GM12878 (cell line): ENCODE data around the gene SEC14L1. TPM values are rescaled to one million over a fixed set of nuclear protein-coding genes. Genes with fewer than 3 reads are reported as not detected.
A peak's percentile ranks its signal among the peaks of the same experiment; 100 is the strongest.

Source experiments
- ASH2L ChIP-seq: fragments of 300-600, 200-600 bp; sonication (generic); IDR thresholded peaks from 2 replicates; pipeline ENCODE4 v1.6.1; 2017; ENCODE audit warnings: low read depth, mild to moderate bottlenecking, borderline replicate concordance
- CBFB ChIP-seq: IDR thresholded peaks from 2 replicates; pipeline ENCODE4 v1.6.1; 2016; ENCODE audit warnings: antibody characterized with exemption, low read depth
- CEBPB ChIP-seq, 2 experiments: fragments of 150-350 bp in 1 of 2; IDR thresholded peaks; 2 replicates each; pipeline ENCODE4 v1.6.1; 2012 to 2014; ENCODE audit warnings: low read depth in 2 of 2, low read length in 2 of 2, borderline replicate concordance in 1 of 2, inconsistent platforms in 1 of 2
- EED ChIP-seq: sonication (generic); IDR thresholded peaks from 2 replicates; pipeline ENCODE4 v1.6.1; 2016; ENCODE audit warnings: antibody characterized with exemption, low read depth
- FOXK2 ChIP-seq: fragments of 450-650 bp; IDR thresholded peaks from 2 replicates; pipeline ENCODE4 v1.6.1; 2017; ENCODE audit warnings: mild to moderate bottlenecking, moderate library complexity
- GABPA ChIP-seq: IDR thresholded peaks from 2 replicates; pipeline ENCODE4 v1.6.1; 2014; ENCODE audit warnings: antibody characterized with exemption, low read depth, mild to moderate bottlenecking, inconsistent platforms
- KLF5 ChIP-seq: fragments of 450-650 bp; IDR thresholded peaks from 2 replicates; pipeline ENCODE4 v1.6.1; 2014; ENCODE audit warnings: mild to moderate bottlenecking; ENCODE audit not compliant: partially characterized antibody
- PBX3 ChIP-seq: IDR thresholded peaks from 2 replicates; pipeline ENCODE4 v1.6.1; 2011; ENCODE audit warnings: mild to moderate bottlenecking, low read depth, low read length, moderate library complexity; ENCODE audit not compliant: insufficient replicate concordance
- PML ChIP-seq: IDR thresholded peaks from 2 replicates; pipeline ENCODE4 v1.6.1; 2012; ENCODE audit warnings: low read length, inconsistent platforms
- POLR2A ChIP-seq: IDR thresholded peaks from 2 replicates; pipeline ENCODE4 v1.6.1; 2011; ENCODE audit warnings: low read depth, mild to moderate bottlenecking, low read length
- POLR2AphosphoS2 ChIP-seq: IDR thresholded peaks from 2 replicates; pipeline ENCODE4 v1.6.1; 2011; ENCODE audit warnings: low read depth, mild to moderate bottlenecking, low read length, improper control_type of control experiment, moderate library complexity
- RAD21 ChIP-seq: IDR thresholded peaks from 2 replicates; pipeline ENCODE4 v1.6.1; 2011; ENCODE audit warnings: mild to moderate bottlenecking, low read depth, low read length, moderate library complexity; ENCODE audit not compliant: insufficient read depth
- RAD51 ChIP-seq: fragments of 450-650 bp; IDR thresholded peaks from 2 replicates; pipeline ENCODE4 v1.6.1; 2016; ENCODE audit warnings: moderate library complexity, mild to moderate bottlenecking, inconsistent platforms
- RB1 ChIP-seq: fragments of 450-650 bp; formaldehyde crosslinking; IDR thresholded peaks from 2 replicates; pipeline ENCODE4 v1.6.1; 2017; ENCODE audit warnings: mild to moderate bottlenecking, borderline replicate concordance
- SIN3A ChIP-seq: IDR thresholded peaks from 2 replicates; pipeline ENCODE4 v1.6.1; 2012; ENCODE audit warnings: low read depth, low read length, improper control_type of control experiment
- SMAD5 ChIP-seq: IDR thresholded peaks from 2 replicates; pipeline ENCODE4 v1.6.1; 2016; ENCODE audit warnings: antibody characterized with exemption, low read depth
- SPI1 ChIP-seq: IDR thresholded peaks from 2 replicates; pipeline ENCODE4 v1.6.1; 2011; ENCODE audit warnings: low read depth, mild to moderate bottlenecking, low read length, moderate library complexity, borderline replicate concordance; ENCODE audit not compliant: insufficient read depth
- SRF ChIP-seq, 2 experiments: IDR thresholded peaks; 2 replicates each; pipeline ENCODE4 v1.6.1; 2011; ENCODE audit warnings: low read depth in 2 of 2, low read length in 2 of 2, mild to moderate bottlenecking in 1 of 2, moderate library complexity in 1 of 2
- ZNF622 ChIP-seq: fragments of 450-650 bp; IDR thresholded peaks from 2 replicates; pipeline ENCODE4 v1.6.1; 2017; ENCODE audit warnings: mild to moderate bottlenecking, inconsistent platforms
- polyA plus RNA-seq, 11 experiments: library from polyadenylated mRNA; depleted of rRNA in 4 of 11; unstranded in 6 of 11; stranded (reverse) in 5 of 11; fragments of >200 nt; fragmentation: Nextera tagmentation in 4 of 11; fragmentation: Illumina TruSeq in 1 of 11; extraction: Ambion mirVana in 4 of 11; extraction: Trizol in 1 of 11; gene quantifications; 1 replicate in 1 of 11; 2 replicates in 10 of 11; pipeline versions ENCODE4 v1.2.1 to v1.2.3, GENCODE V29; 2011 to 2016; ENCODE audit warnings: inconsistent platforms in 2 of 11, missing spikeins in 2 of 11, low read depth in 1 of 11
- total RNA-seq, 4 experiments: library from RNA; depleted of rRNA in 3 of 4; stranded (reverse); fragments of >200 nt in 3 of 4; fragmentation: Illumina TruSeq in 1 of 4; extraction: Trizol in 1 of 4; gene quantifications; 2 replicates each; pipeline versions ENCODE4 v1.2.1 to v1.2.3, GENCODE V29; 2013 to 2021
- TF ChIP-seq, protein P1 (sequence below): fragments of 450-650 bp; IDR thresholded peaks from 2 replicates; pipeline ENCODE4 v1.6.1; 2017; ENCODE audit warnings: mild to moderate bottlenecking, moderate library complexity
- TF ChIP-seq, protein P2 (sequence below): IDR thresholded peaks from 2 replicates; pipeline ENCODE4 v1.6.1; 2012; ENCODE audit warnings: low read depth, low read length, improper control_type of control experiment
- TF ChIP-seq, protein P3 (sequence below): fragments of 150-350 bp; IDR thresholded peaks from 2 replicates; pipeline ENCODE4 v1.6.1; 2014; ENCODE audit warnings: mild to moderate bottlenecking, low read depth, low read length
- TF ChIP-seq, protein P4 (sequence below): IDR thresholded peaks from 2 replicates; pipeline ENCODE4 v1.6.1; 2011; ENCODE audit warnings: borderline replicate concordance, low read depth, mild to moderate bottlenecking, moderate library complexity, mixed read lengths, low read length; ENCODE audit not compliant: insufficient read depth; ENCODE audit errors: extremely low read length

SEC14L1 gene
- total and polyA plus RNA-seq, 10 of the 15 experiments (the other 5 are each of a cell fraction or from before 2014, with no cell fraction given), result 6.3 to 66.1 (median 33.5) TPM

GRCh38 chr17:77212081-77212832 lies 71.5 kb downstream of the SEC14L1 start (continued):
- TF ChIP-seq, protein P1, sequence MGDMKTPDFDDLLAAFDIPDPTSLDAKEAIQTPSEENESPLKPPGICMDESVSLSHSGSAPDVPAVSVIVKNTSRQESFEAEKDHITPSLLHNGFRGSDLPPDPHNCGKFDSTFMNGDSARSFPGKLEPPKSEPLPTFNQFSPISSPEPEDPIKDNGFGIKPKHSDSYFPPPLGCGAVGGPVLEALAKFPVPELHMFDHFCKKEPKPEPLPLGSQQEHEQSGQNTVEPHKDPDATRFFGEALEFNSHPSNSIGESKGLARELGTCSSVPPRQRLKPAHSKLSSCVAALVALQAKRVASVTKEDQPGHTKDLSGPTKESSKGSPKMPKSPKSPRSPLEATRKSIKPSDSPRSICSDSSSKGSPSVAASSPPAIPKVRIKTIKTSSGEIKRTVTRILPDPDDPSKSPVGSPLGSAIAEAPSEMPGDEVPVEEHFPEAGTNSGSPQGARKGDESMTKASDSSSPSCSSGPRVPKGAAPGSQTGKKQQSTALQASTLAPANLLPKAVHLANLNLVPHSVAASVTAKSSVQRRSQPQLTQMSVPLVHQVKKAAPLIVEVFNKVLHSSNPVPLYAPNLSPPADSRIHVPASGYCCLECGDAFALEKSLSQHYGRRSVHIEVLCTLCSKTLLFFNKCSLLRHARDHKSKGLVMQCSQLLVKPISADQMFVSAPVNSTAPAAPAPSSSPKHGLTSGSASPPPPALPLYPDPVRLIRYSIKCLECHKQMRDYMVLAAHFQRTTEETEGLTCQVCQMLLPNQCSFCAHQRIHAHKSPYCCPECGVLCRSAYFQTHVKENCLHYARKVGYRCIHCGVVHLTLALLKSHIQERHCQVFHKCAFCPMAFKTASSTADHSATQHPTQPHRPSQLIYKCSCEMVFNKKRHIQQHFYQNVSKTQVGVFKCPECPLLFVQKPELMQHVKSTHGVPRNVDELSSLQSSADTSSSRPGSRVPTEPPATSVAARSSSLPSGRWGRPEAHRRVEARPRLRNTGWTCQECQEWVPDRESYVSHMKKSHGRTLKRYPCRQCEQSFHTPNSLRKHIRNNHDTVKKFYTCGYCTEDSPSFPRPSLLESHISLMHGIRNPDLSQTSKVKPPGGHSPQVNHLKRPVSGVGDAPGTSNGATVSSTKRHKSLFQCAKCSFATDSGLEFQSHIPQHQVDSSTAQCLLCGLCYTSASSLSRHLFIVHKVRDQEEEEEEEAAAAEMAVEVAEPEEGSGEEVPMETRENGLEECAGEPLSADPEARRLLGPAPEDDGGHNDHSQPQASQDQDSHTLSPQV, result no peak
- TF ChIP-seq POLR2AphosphoS2 (no peak), GABPA (no peak), SIN3A (no peak), POLR2A (no peak), SPI1 (peak; percentile 99), FOXK2 (no peak), RAD21 (no peak), SRF (IDR thresholded peaks at IDR 0.05; ENCODE audit: low read depth in 2 of 2, low read length in 2 of 2) (peak in 1 of 2 experiments; percentile 44; a peak in 1 of 4 replicates), ZNF622 (no peak), CEBPB (IDR thresholded peaks at IDR 0.05; ENCODE audit: borderline replicate concordance in 1 of 2, low read depth in 2 of 2, low read length in 2 of 2) (no peak), ASH2L (no peak), EED (peak; percentile 56), SMAD5 (no peak), KLF5 (no peak), CBFB (0 out of 2 replicates have a peak, but pooled peaks have one; percentile 36), RAD51 (no peak), PML (no peak), RB1 (no peak), PBX3 (no peak)
- TF ChIP-seq, protein P2, sequence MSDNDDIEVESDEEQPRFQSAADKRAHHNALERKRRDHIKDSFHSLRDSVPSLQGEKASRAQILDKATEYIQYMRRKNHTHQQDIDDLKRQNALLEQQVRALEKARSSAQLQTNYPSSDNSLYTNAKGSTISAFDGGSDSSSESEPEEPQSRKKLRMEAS, result no peak
- TF ChIP-seq, protein P3, sequence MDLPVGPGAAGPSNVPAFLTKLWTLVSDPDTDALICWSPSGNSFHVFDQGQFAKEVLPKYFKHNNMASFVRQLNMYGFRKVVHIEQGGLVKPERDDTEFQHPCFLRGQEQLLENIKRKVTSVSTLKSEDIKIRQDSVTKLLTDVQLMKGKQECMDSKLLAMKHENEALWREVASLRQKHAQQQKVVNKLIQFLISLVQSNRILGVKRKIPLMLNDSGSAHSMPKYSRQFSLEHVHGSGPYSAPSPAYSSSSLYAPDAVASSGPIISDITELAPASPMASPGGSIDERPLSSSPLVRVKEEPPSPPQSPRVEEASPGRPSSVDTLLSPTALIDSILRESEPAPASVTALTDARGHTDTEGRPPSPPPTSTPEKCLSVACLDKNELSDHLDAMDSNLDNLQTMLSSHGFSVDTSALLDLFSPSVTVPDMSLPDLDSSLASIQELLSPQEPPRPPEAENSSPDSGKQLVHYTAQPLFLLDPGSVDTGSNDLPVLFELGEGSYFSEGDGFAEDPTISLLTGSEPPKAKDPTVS, result no peak
- TF ChIP-seq, protein P4, sequence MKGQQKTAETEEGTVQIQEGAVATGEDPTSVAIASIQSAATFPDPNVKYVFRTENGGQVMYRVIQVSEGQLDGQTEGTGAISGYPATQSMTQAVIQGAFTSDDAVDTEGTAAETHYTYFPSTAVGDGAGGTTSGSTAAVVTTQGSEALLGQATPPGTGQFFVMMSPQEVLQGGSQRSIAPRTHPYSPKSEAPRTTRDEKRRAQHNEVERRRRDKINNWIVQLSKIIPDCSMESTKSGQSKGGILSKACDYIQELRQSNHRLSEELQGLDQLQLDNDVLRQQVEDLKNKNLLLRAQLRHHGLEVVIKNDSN, result no peak
